Measurements from ENCODE around the gene STX7. TPM values are rescaled to one million over a fixed set of nuclear protein-coding genes. Genes with fewer than 3 reads are reported as not detected.

The STX7 gene
- total RNA-seq, 1 donor from 2014 or later, result 10.4 TPM

- Histone ChIP-seq H3K4me1 (ENCODE audit: control insufficient read depth in 3 of 3, insufficient read depth in 3 of 3, low read length in 3 of 3) (peaks cover 7 to 14% (median 12%) of the 10 kb centered on the region in 3 donors), H3K36me3 (ENCODE audit: control insufficient read depth in 3 of 3, insufficient read depth in 3 of 3, low read length in 3 of 3) (peaks cover 0 to 7% (median 4%) of the 10 kb centered on the region in 3 donors), H3K9ac (ENCODE audit: low read depth in 1 of 3, low read length in 3 of 3) (no peak overlapping the region), H3K27ac (ENCODE audit: low read depth, low read length) (no peak overlapping the region), H3K9me3 (ENCODE audit: control insufficient read depth in 3 of 3, low read length in 3 of 3) (no peaks in the 10 kb centered on the region), H3K27me3 (ENCODE audit: control insufficient read depth in 3 of 3, insufficient read depth in 3 of 3, low read length in 3 of 3) (no peaks in the 10 kb centered on the region), H3K4me3 (ENCODE audit: low read length in 3 of 3) (no peak overlapping the region)
Observed at GRCh38 chr6:132494954-132495353, 18.0 kb downstream of the STX7 start.

DNA sequence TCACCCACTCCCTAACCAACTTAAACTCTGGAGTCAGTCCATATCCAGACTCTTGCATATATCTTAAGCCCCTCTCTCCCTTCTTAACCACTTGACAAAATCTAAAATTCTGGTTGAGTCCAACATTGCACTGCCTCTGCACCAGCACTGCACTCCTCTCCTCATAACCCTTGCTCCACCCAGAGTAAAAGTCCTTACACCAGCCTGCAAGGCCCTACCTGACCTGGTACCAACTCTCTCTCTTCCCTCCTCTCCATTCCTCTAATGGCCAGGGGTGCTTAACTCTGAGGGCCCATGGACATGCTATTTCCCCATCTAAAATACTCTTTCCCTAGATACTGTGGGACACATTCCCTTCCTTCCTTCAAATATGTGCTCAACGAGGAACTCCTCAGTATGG is 21.0 kb downstream of the STX7 start:
- peaks cover 7 to 15% (median 12%) of the 10 kb centered on the region in 3 donors for H3K4me1 ChIP-seq (ENCODE audit: control insufficient read depth in 3 of 3, insufficient read depth in 3 of 3, low read length in 3 of 3)
- H3K9ac ChIP-seq (ENCODE audit: low read depth in 1 of 3, low read length in 3 of 3), result no peak overlapping the region
- H3K36me3 ChIP-seq (ENCODE audit: control insufficient read depth in 3 of 3, insufficient read depth in 3 of 3, low read length in 3 of 3), result no peaks in the 10 kb centered on the region
- H3K27me3 ChIP-seq (ENCODE audit: control insufficient read depth in 3 of 3, insufficient read depth in 3 of 3, low read length in 3 of 3), result no peaks in the 10 kb centered on the region
- H3K9me3 ChIP-seq (ENCODE audit: control insufficient read depth in 3 of 3, low read length in 3 of 3), result no peaks in the 10 kb centered on the region
- no peak overlapping the region for H3K27ac ChIP-seq (ENCODE audit: low read depth, low read length)
- H3K4me3 ChIP-seq (ENCODE audit: low read length in 3 of 3), result no peak overlapping the region

DNA sequence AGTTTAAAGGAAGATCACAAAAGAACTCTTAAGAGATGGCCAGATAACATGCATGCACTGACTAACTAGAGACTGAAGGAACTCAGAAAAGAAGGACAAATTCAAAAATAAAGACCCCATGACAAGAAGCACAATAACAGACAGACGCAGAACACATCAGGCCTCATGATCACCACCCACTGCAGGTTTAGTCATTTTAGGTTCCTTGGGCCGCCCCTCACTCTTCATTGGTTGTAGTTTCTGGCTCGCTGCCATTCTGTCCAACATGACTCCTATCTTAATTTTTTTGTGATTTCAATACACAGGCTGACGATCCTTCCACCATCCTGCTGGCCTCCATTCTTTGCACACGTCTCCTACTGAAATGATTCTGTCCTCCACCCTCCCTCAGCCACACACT is 21.6 kb downstream of the STX7 start:
- Histone ChIP-seq H3K27me3 (ENCODE audit: control insufficient read depth in 3 of 3, insufficient read depth in 3 of 3, low read length in 3 of 3) (no peaks in the 10 kb centered on the region), H3K36me3 (ENCODE audit: control insufficient read depth in 3 of 3, insufficient read depth in 3 of 3, low read length in 3 of 3) (no peaks in the 10 kb centered on the region), H3K9ac (ENCODE audit: low read depth in 1 of 3, low read length in 3 of 3) (no peak overlapping the region), H3K4me3 (ENCODE audit: low read length in 3 of 3) (no peak overlapping the region), H3K9me3 (ENCODE audit: control insufficient read depth in 3 of 3, low read length in 3 of 3) (no peaks in the 10 kb centered on the region), H3K27ac (ENCODE audit: low read depth, low read length) (no peak overlapping the region), H3K4me1 (ENCODE audit: control insufficient read depth in 3 of 3, insufficient read depth in 3 of 3, low read length in 3 of 3) (peaks cover 7 to 15% (median 12%) of the 10 kb centered on the region in 3 donors)

DNA sequence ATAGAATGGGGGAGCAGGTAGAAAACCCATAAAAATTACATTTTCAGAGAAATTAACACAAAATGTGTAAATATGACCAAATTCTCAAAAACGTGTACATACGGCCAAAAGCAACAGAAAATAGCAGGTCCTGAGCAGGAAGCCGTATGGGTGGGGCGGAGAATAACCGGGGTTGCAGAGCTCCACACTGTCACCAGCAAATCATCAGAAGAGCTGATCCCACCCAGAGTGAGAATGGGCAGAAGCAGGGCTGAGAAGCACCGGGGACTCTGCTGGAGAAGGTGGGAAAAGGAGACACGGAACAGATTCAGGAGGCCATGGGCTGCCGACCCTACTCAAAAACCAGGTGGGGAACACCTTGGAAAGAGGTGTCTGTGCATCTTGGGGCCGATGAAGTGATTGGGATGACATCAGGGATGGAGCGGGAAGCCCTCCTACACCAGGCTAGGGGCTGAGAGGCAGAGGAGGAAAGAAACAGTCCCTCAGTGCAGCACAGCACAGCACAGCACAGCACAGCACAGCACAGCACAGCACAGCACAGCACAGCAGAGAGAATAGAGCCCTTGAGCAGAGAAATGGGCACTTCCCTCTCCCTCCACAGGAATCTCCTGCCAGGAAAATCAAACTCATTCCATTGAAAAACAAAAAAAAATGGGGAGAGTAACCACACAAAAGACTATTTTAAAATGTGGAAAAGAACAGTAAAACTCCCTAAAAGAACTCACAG is 22.3 kb downstream of the STX7 start:
- Histone ChIP-seq H3K9ac (ENCODE audit: low read depth in 1 of 3, low read length in 3 of 3) (peak overlapping the region in 1 of 3 donors; percentile 9), H3K4me3 (ENCODE audit: low read length in 3 of 3) (no peak overlapping the region), H3K27ac (ENCODE audit: low read depth, low read length) (peak overlapping the region; percentile 60), H3K9me3 (ENCODE audit: control insufficient read depth in 3 of 3, low read length in 3 of 3) (no peaks in the 10 kb centered on the region), H3K27me3 (ENCODE audit: control insufficient read depth in 3 of 3, insufficient read depth in 3 of 3, low read length in 3 of 3) (no peaks in the 10 kb centered on the region), H3K36me3 (ENCODE audit: control insufficient read depth in 3 of 3, insufficient read depth in 3 of 3, low read length in 3 of 3) (no peaks in the 10 kb centered on the region), H3K4me1 (ENCODE audit: control insufficient read depth in 3 of 3, insufficient read depth in 3 of 3, low read length in 3 of 3) (peaks cover 7 to 15% (median 12%) of the 10 kb centered on the region in 3 donors)

DNA sequence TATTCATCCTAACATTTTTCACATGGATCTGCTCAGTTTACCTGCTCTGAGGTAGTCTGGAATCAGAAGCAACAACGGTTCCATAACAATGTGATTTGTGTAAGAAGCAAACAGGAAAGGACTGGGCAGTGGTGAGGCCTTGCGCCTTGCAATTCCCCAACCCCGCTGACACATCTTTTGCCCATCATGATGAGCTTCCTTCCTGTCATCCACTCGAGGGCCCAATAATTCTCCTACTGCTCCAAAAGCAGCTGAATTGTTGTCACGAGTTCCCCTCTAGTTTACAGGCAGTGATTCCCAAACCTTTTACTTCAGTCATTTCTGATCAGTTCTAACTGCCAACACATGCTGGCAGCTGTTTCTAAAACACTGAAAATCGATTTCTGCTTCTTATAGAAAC is 22.9 kb downstream of the STX7 start:
- Histone ChIP-seq H3K4me1 (ENCODE audit: control insufficient read depth in 3 of 3, insufficient read depth in 3 of 3, low read length in 3 of 3) (peaks cover 7 to 15% (median 12%) of the 10 kb centered on the region in 3 donors), H3K27me3 (ENCODE audit: control insufficient read depth in 3 of 3, insufficient read depth in 3 of 3, low read length in 3 of 3) (no peaks in the 10 kb centered on the region), H3K36me3 (ENCODE audit: control insufficient read depth in 3 of 3, insufficient read depth in 3 of 3, low read length in 3 of 3) (no peaks in the 10 kb centered on the region), H3K9ac (ENCODE audit: low read depth in 1 of 3, low read length in 3 of 3) (no peak overlapping the region), H3K27ac (ENCODE audit: low read depth, low read length) (peak overlapping the region; percentile 60), H3K4me3 (ENCODE audit: low read length in 3 of 3) (no peak overlapping the region), H3K9me3 (ENCODE audit: control insufficient read depth in 3 of 3, low read length in 3 of 3) (no peaks in the 10 kb centered on the region)

DNA sequence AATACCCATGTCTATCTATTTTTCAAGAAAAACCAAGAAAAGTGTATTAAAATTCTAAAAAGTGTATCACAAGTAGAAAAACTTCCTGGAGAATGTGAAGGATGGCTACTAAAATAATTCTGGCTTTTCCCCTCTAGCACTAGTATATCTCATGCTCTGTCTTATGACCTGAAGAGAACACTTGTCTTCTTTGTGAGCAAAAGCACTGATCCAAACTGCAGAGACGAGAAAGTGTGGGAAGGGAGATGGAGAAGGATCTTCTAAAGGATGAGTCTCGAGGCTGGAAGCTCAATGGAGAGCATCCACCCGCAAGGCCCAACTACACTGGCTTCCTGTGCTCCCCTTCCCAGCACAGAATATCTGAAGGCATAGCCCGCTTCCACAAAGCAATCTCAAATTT is 23.5 kb downstream of the STX7 start:
- peak overlapping the region; percentile 60 for H3K27ac ChIP-seq (ENCODE audit: low read depth, low read length)

DNA sequence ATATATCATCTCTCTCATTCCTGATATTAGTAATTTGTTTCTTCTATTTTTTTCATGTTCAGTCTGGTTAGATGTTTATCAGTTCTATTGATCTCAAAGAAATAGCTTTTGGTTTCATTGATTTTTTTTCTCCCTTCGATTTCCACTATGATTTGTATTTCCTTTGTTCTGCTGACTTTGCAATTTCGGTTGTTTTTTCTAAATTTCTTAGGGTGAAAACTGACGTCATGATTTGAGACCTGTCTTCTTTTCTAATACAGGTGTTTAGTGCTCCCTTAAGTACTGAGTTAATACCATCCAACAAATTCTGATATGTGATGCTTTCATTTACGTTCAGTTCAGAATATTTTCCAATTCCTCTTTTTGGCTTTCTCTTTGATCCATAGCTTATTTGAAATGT is 25.2 kb downstream of the STX7 start:
- no peak overlapping the region for H3K9ac ChIP-seq (ENCODE audit: low read depth in 1 of 3, low read length in 3 of 3)
- no peak overlapping the region for H3K27ac ChIP-seq (ENCODE audit: low read depth, low read length)
- no peaks in the 10 kb centered on the region for H3K36me3 ChIP-seq (ENCODE audit: control insufficient read depth in 3 of 3, insufficient read depth in 3 of 3, low read length in 3 of 3)
- no peaks in the 10 kb centered on the region for H3K27me3 ChIP-seq (ENCODE audit: control insufficient read depth in 3 of 3, insufficient read depth in 3 of 3, low read length in 3 of 3)
- H3K9me3 ChIP-seq (ENCODE audit: control insufficient read depth in 3 of 3, low read length in 3 of 3), result no peaks in the 10 kb centered on the region
- H3K4me1 ChIP-seq (ENCODE audit: control insufficient read depth in 3 of 3, insufficient read depth in 3 of 3, low read length in 3 of 3), result peaks cover 7 to 15% (median 12%) of the 10 kb centered on the region in 3 donors
- H3K4me3 ChIP-seq (ENCODE audit: low read length in 3 of 3), result no peak overlapping the region

More for the DNA sequence above, 23.5 kb downstream of the STX7 start:
- no peak overlapping the region for H3K4me3 ChIP-seq (ENCODE audit: low read length in 3 of 3)
- no peaks in the 10 kb centered on the region for H3K27me3 ChIP-seq (ENCODE audit: control insufficient read depth in 3 of 3, insufficient read depth in 3 of 3, low read length in 3 of 3)
- H3K9me3 ChIP-seq (ENCODE audit: control insufficient read depth in 3 of 3, low read length in 3 of 3), result no peaks in the 10 kb centered on the region
- no peaks in the 10 kb centered on the region for H3K36me3 ChIP-seq (ENCODE audit: control insufficient read depth in 3 of 3, insufficient read depth in 3 of 3, low read length in 3 of 3)
- no peak overlapping the region for H3K9ac ChIP-seq (ENCODE audit: low read depth in 1 of 3, low read length in 3 of 3)
- peaks cover 7 to 15% (median 12%) of the 10 kb centered on the region in 3 donors for H3K4me1 ChIP-seq (ENCODE audit: control insufficient read depth in 3 of 3, insufficient read depth in 3 of 3, low read length in 3 of 3)

DNA sequence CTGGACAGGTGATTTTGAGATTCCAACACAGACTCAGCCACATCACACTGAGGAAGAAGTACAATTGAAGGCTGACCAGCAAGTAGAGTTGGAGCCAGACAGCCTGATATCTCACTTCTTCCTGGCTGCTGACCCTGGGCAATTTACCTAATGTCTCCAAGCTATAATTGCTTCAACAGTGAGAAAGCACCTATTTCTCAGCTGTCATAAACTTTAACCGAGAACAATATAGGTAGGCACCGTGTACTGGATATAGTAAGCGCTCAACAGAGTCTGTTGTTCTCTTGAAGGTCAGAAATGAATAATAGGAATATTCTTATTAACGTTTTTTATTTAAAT is 28.3 kb downstream of the STX7 start:
- H3K4me3 ChIP-seq (ENCODE audit: low read length in 3 of 3), result no peak overlapping the region
- H3K36me3 ChIP-seq (ENCODE audit: control insufficient read depth in 3 of 3, insufficient read depth in 3 of 3, low read length in 3 of 3), result no peaks in the 10 kb centered on the region
- no peaks in the 10 kb centered on the region for H3K27me3 ChIP-seq (ENCODE audit: control insufficient read depth in 3 of 3, insufficient read depth in 3 of 3, low read length in 3 of 3)
- H3K4me1 ChIP-seq (ENCODE audit: control insufficient read depth in 3 of 3, insufficient read depth in 3 of 3, low read length in 3 of 3), result peaks cover 0 to 3% (median 0%) of the 10 kb centered on the region in 3 donors
- no peak overlapping the region for H3K9ac ChIP-seq (ENCODE audit: low read depth in 1 of 3, low read length in 3 of 3)
- no peaks in the 10 kb centered on the region for H3K9me3 ChIP-seq (ENCODE audit: control insufficient read depth in 3 of 3, low read length in 3 of 3)
- no peak overlapping the region for H3K27ac ChIP-seq (ENCODE audit: low read depth, low read length)

- no peaks in the 10 kb centered on the region for H3K9me3 ChIP-seq (ENCODE audit: control insufficient read depth in 3 of 3, low read length in 3 of 3)
- H3K27ac ChIP-seq (ENCODE audit: low read depth, low read length), result no peak overlapping the region
- H3K9ac ChIP-seq (ENCODE audit: low read depth in 1 of 3, low read length in 3 of 3), result no peak overlapping the region
- no peaks in the 10 kb centered on the region for H3K27me3 ChIP-seq (ENCODE audit: control insufficient read depth in 3 of 3, insufficient read depth in 3 of 3, low read length in 3 of 3)
- no peak overlapping the region for H3K4me3 ChIP-seq (ENCODE audit: low read length in 3 of 3)
- peaks cover 0 to 3% (median 0%) of the 10 kb centered on the region in 3 donors for H3K4me1 ChIP-seq (ENCODE audit: control insufficient read depth in 3 of 3, insufficient read depth in 3 of 3, low read length in 3 of 3)
- no peaks in the 10 kb centered on the region for H3K36me3 ChIP-seq (ENCODE audit: control insufficient read depth in 3 of 3, insufficient read depth in 3 of 3, low read length in 3 of 3)
Observed at GRCh38 chr6:132483779-132484679, 28.9 kb downstream of the STX7 start.

- no peak overlapping the region for H3K27ac ChIP-seq (ENCODE audit: low read depth, low read length)
- H3K4me1 ChIP-seq (ENCODE audit: control insufficient read depth in 3 of 3, insufficient read depth in 3 of 3, low read length in 3 of 3), result peaks cover 0 to 3% (median 3%) of the 10 kb centered on the region in 3 donors
- H3K9ac ChIP-seq (ENCODE audit: low read depth in 1 of 3, low read length in 3 of 3), result peak overlapping the region in 1 of 3 donors; percentile 12
- H3K27me3 ChIP-seq (ENCODE audit: control insufficient read depth in 3 of 3, insufficient read depth in 3 of 3, low read length in 3 of 3), result no peaks in the 10 kb centered on the region
- no peak overlapping the region for H3K4me3 ChIP-seq (ENCODE audit: low read length in 3 of 3)
- no peaks in the 10 kb centered on the region for H3K9me3 ChIP-seq (ENCODE audit: control insufficient read depth in 3 of 3, low read length in 3 of 3)
- no peaks in the 10 kb centered on the region for H3K36me3 ChIP-seq (ENCODE audit: control insufficient read depth in 3 of 3, insufficient read depth in 3 of 3, low read length in 3 of 3)
Observed at GRCh38 chr6:132482581-132482980, 30.3 kb downstream of the STX7 start.
